ENCODE results near the gene SMURF1.

Gene SMURF1

DNA sequence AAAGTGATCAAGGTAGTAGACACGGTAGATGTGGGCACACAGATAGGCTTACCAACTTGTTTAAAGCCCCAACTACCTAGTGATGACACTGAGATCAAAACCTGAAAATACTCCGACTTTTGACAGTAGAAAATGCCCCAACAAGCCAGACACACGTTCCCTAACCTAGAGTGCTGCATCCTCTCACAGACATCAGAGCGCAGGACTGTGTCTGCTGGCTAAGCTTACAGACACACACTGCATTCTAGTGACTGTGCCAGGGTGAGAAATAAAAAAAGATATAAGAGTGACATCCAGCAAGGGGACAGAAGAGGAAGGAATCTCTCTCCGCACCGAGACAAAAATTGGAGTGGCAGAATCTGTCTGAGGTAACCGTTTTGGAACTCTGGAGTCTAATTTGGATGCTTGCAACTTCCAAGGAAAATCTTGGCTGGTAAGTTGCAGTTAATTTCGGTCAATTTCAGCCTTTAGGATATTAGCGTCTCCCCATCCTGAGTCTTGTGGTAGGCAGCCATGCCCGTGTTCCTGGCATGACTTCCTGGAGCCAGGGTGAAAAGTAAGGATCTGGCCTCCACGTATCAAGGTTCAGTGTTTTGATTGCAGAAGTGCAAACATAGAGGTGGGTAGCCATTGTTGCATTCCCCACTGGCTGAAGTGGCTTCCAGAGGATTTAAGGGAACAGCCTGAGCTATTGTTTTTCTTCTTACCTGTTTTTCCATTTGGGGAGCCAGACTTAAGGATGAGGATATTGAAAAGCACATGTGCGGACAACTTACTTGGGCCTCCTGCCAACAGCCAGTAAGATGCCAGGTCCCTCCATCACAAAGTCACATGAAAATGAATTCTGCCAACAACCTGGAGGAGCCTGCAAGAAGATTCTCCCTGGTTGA lies 124.1 kb downstream of the SMURF1 start:
- no peak for FAIRE-seq
- no peak for DNase-seq (ENCODE audit: insufficient read length, low spot score)
- no peak for TF ChIP-seq POU2F2 (IDR thresholded peaks at IDR 0.05; ENCODE audit: low read depth, low read length)
- no peak for TF ChIP-seq POLR2A (IDR thresholded peaks at IDR 0.05; ENCODE audit: low read depth, low read length)
- no peak for TF ChIP-seq SPI1 (IDR thresholded peaks at IDR 0.05; ENCODE audit: low read depth, low read length)
- no peak for TF ChIP-seq TAF1 (IDR thresholded peaks at IDR 0.05; ENCODE audit: low read depth, low read length)
- no peak for TF ChIP-seq PAX5 (IDR thresholded peaks at IDR 0.05; ENCODE audit: insufficient read depth, low read length, severe bottlenecking)
- TF ChIP-seq POLR2AphosphoS5 (IDR thresholded peaks at IDR 0.05; ENCODE audit: low read depth, low read length), result no peak

DNA sequence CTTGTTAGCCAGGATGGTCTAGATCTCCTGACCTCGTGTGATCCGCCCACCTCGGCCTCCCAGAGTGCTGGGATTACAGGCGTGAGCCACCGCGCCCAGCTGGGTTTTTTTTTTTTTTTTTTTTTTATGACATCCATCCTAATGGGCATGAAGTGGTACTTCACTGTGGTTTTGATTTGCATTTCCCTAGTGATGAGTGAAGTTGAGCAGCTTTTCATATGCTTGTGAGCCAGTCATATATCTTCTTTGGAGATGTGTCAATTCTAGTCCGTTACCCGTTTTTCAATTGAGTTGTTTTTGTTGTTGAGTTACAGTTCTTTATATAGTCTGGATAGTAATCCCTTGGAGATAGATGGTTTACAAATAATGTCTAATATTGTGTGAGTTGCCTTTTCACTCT lies 127.7 kb downstream of the SMURF1 start:
- TF ChIP-seq TAF1 (IDR thresholded peaks at IDR 0.05; ENCODE audit: low read depth, low read length), result no peak
- DNase-seq (ENCODE audit: insufficient read length, low spot score) (no peak), FAIRE-seq (no peak)

DNA sequence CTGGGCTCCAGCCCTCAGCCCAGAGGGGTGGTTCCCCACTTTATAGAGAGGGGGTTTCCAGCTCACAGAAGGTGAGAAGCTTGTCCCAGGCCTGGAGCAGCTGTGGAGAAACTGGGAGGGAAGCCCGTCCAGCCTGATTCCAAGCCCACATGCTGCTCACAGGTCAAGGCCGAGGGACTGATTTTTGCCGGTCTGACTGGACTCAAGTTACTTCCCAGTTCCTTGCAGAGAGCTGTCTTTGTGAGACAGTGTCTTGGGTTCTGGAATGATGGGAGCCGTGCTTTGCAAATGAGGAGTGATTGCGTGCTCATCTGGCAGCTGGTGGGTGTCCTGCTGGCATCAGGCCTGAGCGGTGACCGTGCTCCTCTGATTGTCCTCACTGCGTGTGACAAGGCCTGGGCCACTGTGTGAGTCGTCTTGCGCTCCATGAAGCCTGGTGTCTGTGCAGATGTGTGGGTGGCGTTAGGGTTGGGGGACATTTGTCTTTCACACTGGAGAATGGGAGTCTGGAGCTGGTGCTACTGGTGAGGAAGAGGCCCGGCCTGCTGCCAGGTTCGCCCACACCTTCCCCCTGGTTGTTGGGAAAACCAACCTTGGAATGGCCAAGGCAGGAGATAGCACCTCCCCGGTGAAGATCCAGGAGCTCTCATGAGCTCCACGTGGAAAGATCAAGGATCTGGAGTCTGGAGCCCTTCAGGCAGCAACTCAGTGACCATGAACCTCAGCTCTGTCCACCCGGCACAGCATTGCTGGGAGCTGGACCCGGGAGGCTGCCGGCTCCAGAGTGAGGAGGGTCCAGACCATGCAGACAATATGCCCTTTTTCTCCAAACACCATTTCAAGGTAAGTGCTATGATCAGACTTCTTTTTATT lies 129.6 kb downstream of the SMURF1 start:
- FAIRE-seq, result no peak
- no peak for DNase-seq (ENCODE audit: insufficient read length, low spot score)
- TF ChIP-seq POLR2A (IDR thresholded peaks at IDR 0.05; ENCODE audit: low read depth, low read length) (no peak), TAF1 (IDR thresholded peaks at IDR 0.05; ENCODE audit: low read depth, low read length) (no peak), PAX5 (IDR thresholded peaks at IDR 0.05; ENCODE audit: insufficient read depth, low read length, severe bottlenecking) (no peak), SPI1 (IDR thresholded peaks at IDR 0.05; ENCODE audit: low read depth, low read length) (no peak), POLR2AphosphoS5 (IDR thresholded peaks at IDR 0.05; ENCODE audit: low read depth, low read length) (no peak), POU2F2 (IDR thresholded peaks at IDR 0.05; ENCODE audit: low read depth, low read length) (no peak)

DNA sequence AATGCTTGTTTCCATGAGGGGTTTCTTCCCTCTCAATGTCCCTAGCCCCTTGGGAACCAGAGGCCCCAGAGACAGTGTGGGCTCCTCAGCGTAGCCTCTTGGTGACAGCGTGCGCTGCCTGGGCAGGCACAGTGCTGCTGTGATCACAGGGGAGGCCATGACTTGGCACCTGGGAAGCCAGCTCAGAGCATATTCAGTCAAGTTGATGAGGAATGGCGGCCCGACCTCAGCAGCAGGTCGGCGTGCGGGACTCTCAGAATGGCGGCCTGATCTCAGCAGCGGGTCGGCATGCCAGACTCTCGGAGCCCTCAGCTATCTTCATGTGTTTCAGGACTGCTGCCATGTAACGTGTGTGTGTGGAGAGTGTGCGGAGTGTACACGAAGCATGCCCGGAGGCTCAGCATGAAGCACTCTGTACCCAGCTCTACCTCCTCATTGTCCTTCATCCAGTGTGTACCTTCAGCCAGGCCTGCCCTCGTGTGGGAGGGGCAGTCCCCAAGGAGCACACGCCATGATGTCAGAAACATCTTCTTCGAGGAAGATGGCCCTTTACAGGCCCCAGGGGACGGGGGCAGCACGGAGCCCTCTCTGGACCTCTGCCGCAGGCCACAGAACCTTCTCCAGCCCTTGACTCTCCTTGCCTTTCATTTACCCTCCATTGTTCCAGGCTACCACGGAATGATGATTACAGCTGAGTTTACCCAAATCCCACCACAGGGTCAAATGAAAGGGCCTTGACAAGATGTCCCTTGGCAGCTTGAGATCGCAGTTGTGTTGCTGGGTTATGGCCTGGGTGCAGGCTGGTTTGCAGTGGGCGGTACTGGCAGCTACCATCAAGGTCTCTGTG lies 130.4 kb downstream of the SMURF1 start:
- DNase-seq (ENCODE audit: insufficient read length, low spot score), result no peak
- no peak for FAIRE-seq
- TF ChIP-seq POLR2AphosphoS5 (IDR thresholded peaks at IDR 0.05; ENCODE audit: low read depth, low read length) (no peak), TAF1 (IDR thresholded peaks at IDR 0.05; ENCODE audit: low read depth, low read length) (no peak), SPI1 (IDR thresholded peaks at IDR 0.05; ENCODE audit: low read depth, low read length) (no peak), POLR2A (IDR thresholded peaks at IDR 0.05; ENCODE audit: low read depth, low read length) (no peak), POU2F2 (IDR thresholded peaks at IDR 0.05; ENCODE audit: low read depth, low read length) (no peak), PAX5 (IDR thresholded peaks at IDR 0.05; ENCODE audit: insufficient read depth, low read length, severe bottlenecking) (no peak)

DNA sequence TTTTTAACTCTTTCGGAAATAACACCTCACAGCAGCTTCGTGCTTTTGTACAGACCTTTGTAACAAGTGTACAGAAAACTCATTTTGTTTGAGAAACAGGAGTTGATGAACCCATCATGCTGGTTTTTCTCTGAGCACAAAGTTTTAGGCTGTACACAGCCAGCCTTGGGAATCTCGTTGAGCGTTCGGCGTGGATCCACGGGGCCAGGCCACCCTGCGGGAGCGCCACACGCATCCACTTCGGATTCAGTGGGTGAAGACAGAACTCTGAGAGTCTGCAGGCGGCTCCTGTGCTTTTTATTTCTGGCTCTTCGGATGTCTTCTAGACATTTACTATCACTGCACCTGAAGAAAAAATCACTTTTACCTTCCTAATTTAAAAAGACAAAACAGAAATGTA lies 131.2 kb downstream of the SMURF1 start:
- FAIRE-seq, result no peak
- no peak for DNase-seq (ENCODE audit: insufficient read length, low spot score)
- TF ChIP-seq POLR2AphosphoS5 (IDR thresholded peaks at IDR 0.05; ENCODE audit: low read depth, low read length), result no peak
- TF ChIP-seq POLR2A (IDR thresholded peaks at IDR 0.05; ENCODE audit: low read depth, low read length), result no peak
- no peak for TF ChIP-seq TAF1 (IDR thresholded peaks at IDR 0.05; ENCODE audit: low read depth, low read length)
- no peak for TF ChIP-seq POU2F2 (IDR thresholded peaks at IDR 0.05; ENCODE audit: low read depth, low read length)
- no peak for TF ChIP-seq SPI1 (IDR thresholded peaks at IDR 0.05; ENCODE audit: low read depth, low read length)
- no peak for TF ChIP-seq PAX5 (IDR thresholded peaks at IDR 0.05; ENCODE audit: insufficient read depth, low read length, severe bottlenecking)

DNA sequence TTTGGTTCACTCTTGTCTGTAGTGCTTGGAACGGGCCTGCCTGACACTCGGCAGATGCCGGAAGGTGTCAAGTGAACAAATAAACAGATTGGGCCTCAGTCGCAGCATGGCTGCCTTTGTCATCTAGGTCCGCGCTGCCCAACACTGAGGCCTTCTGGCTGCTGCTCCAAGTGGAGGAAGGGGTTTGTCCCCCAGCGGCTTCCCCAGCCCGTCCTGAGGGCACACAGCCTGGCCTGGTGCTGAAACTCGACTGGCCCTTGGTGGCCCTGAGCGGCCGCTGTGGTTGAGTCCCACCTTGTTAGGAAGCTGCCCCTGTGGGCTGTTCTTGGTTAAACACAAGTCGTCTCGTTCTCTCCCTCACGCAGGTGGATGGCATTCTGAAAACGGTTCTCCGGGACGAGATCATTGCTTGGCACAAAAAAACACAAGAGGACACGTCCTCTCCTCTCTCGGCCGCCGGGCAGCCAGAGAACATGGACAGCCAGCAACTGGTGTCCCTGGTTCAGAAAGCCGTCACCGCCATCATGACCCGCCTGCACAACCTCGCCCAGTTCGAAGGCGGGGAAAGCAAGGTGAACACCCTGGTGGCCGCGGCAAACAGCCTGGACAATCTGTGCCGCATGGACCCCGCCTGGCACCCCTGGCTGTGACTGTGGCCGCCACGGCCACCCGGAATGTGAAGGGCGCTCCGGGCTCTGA lies 132.1 kb downstream of the SMURF1 start:
- DNase-seq (ENCODE audit: insufficient read length, low spot score), result no peak
- TF ChIP-seq TAF1 (IDR thresholded peaks at IDR 0.05; ENCODE audit: low read depth, low read length) (no peak), PAX5 (IDR thresholded peaks at IDR 0.05; ENCODE audit: insufficient read depth, low read length, severe bottlenecking) (no peak), SPI1 (IDR thresholded peaks at IDR 0.05; ENCODE audit: low read depth, low read length) (no peak), POLR2A (IDR thresholded peaks at IDR 0.05; ENCODE audit: low read depth, low read length) (no peak), POLR2AphosphoS5 (IDR thresholded peaks at IDR 0.05; ENCODE audit: low read depth, low read length) (no peak), POU2F2 (IDR thresholded peaks at IDR 0.05; ENCODE audit: low read depth, low read length) (no peak)
- no peak for FAIRE-seq

DNA sequence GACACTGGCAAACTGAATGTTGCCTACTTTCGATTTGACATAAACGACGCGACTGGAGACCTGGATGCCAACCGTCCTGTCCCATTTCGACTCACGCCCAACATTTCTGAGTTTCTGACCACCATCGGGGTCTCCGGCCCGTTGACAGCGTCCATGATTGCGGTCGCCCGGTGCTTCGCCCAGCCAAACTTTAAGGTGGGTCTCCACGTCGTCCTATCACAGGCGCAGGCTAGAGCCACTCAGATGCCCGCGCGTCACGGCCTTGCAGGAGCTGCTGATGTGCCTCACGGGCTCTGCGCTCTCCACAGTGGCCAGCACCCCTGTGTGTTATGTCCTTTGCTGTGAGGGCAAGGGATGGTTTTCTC lies 132.6 kb downstream of the SMURF1 start:
- FAIRE-seq (no peak), DNase-seq (ENCODE audit: insufficient read length, low spot score) (no peak)
- TF ChIP-seq POLR2AphosphoS5 (IDR thresholded peaks at IDR 0.05; ENCODE audit: low read depth, low read length) (no peak), TAF1 (IDR thresholded peaks at IDR 0.05; ENCODE audit: low read depth, low read length) (no peak), POU2F2 (IDR thresholded peaks at IDR 0.05; ENCODE audit: low read depth, low read length) (no peak), POLR2A (IDR thresholded peaks at IDR 0.05; ENCODE audit: low read depth, low read length) (no peak), SPI1 (IDR thresholded peaks at IDR 0.05; ENCODE audit: low read depth, low read length) (no peak), PAX5 (IDR thresholded peaks at IDR 0.05; ENCODE audit: insufficient read depth, low read length, severe bottlenecking) (no peak)

DNA sequence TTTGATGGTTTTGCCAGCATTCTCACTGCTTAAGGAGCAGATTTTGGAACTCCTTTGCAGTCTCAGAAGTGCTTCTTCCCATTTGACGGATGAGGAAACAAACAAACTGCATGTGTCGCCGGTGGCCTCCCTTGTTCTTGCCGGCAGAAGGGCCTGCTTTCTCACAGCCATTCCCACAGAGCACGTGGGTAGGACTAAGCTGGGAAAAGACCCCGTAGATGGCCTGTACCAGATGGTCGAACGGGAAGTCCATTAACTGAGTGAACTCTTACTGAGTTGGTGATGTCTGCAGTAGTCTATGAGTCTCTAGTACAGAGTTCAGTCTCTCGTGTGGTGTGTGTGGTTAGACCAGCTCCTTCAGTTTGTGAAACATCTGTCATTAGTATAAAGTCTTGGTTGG lies 133.6 kb downstream of the SMURF1 start:
- FAIRE-seq (no peak), DNase-seq (ENCODE audit: insufficient read length, low spot score) (no peak)
- TF ChIP-seq PAX5 (IDR thresholded peaks at IDR 0.05; ENCODE audit: insufficient read depth, low read length, severe bottlenecking) (no peak), TAF1 (IDR thresholded peaks at IDR 0.05; ENCODE audit: low read depth, low read length) (no peak), POLR2AphosphoS5 (IDR thresholded peaks at IDR 0.05; ENCODE audit: low read depth, low read length) (no peak), POU2F2 (IDR thresholded peaks at IDR 0.05; ENCODE audit: low read depth, low read length) (no peak), SPI1 (IDR thresholded peaks at IDR 0.05; ENCODE audit: low read depth, low read length) (no peak), POLR2A (IDR thresholded peaks at IDR 0.05; ENCODE audit: low read depth, low read length) (no peak)

All from GM12891 (cell line).